HG03135 (cell line): ENCODE data around the gene NYAP2.

ENCODE experiments used
- ATAC-seq: cut with Tn5 transposase; IDR thresholded peaks from one replicate; pipeline ENCODE4 v1.9.1; 2021; ENCODE audit warnings: mild to moderate bottlenecking, moderate library complexity; ENCODE audit not compliant: unreplicated experiment

NYAP2 gene

GRCh38 chr2:225399504-225399903, at the start of gene NYAP2:
NYAP2 (plus strand) TSS chr2:225399710; CDS start chr2:225408881, 9,171 bp downstream.
- no peak for ATAC-seq

GRCh38 chr2:225353579-225354085, 45.9 kb upstream of the NYAP2 start:
- ATAC-seq: no peak

GRCh38 chr2:225354281-225354774, 45.2 kb upstream of the NYAP2 start:
- ATAC-seq: no peak

- ATAC-seq: no peak
These were observed 43.7 kb upstream of the NYAP2 start for GRCh38 chr2:225355788-225356187.

GRCh38 chr2:225366731-225367130, 32.8 kb upstream of the NYAP2 start:
- no peak for ATAC-seq

DNA sequence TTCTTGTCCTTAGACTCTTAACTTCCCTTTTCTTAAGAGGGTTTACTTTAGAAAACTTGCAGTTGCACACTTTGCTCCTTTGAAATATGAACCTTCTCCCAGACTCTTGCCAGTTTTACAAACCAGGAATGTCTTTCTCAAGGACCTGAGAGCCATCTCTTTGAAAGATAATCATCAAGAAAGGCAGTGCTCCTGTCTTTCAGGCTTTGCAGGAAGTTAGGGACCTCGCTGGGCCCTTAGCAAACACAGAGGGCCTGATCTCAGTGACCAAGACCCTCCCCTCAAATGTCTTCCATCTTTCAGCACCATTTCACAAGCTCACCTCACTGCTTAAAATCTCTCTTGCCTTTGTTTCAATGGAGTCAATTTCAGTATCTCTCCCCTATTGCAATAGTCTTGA, 32.0 kb upstream of the NYAP2 start:
- ATAC-seq: no peak

GRCh38 chr2:225378984-225379383, 20.5 kb upstream of the NYAP2 start:
- ATAC-seq: no peak

DNA sequence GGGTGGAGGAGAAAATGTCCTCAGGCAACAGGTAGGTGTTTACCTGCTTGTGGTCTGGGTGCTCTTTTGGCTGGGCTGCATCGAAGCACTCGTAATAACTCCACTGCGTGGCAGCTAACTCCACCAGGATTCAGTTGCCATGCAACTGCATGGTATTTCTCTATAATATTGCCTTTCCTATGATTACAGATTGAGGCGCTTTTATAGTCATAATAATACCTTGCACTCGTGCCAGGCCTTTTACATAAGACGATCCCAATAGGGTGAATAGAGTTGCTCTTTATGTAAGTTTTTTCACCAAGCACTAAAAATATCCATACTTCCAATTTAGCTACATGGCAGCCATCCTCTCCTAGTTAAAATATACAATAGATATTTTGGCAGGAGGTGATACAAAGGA, 19.7 kb upstream of the NYAP2 start:
- ATAC-seq: no peak

DNA sequence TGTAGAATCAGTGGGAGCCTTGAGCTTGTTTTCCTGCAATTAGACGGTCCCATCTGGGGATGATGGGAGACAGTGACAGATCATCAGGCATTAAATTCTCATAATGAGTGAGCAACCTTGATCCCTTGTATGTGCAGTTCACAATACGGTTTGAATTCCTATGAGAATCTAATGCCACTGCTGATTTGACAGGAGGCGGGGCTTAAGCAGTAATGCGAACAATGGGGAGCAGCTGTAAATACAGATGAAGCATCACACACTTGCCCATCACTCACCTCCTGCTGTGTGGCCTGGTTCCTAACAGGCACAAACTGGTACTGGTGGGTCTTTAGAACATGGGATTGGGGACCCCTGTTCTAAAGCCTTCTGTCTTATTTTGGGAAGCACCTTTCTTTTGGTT, 17.9 kb upstream of the NYAP2 start:
- no peak for ATAC-seq

- no peak for ATAC-seq
These were observed 1.1 kb upstream of the NYAP2 start for GRCh38 chr2:225398372-225398771.

GRCh38 chr2:225400060-225400511, 576 bp downstream of the NYAP2 start:
- no peak for ATAC-seq

DNA sequence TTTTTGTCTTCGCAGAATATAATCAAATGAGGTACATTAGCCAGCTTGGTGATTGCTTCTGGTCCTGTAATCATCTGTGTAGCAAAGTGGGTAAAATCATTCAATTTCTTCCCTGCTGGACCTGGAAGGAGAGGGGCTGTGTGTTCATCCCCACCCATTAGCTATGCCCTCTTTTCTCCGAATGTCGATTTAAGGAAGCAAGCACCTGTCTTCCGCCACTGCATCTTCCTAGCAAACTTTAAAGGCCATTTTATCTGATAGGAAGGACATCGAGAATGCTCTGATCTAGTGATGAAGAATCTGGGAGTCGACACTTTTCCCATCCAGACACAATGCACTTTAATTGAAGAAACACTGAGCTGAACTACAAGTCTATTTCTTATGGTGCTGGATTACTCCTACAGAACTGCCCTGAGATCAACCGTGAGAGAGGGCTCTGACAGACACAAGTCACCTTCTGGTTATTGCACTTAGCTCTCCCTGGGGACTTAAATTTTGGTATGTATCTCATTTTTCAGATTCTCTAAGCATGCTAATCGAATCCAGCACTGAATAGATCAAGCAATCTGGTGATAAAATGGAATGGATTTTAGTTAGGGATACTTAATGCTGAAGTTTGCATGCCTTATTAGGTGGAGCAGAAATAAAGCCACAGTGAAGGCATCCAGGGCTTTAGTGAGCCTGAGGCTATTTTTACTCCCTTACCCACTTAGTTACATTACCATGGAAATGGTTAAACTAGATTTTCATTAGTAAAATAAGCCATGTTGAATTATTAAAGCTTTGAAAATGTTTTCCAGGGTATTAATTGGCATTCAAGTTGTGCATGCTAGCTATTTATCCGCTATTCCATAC, 1.3 kb downstream of the NYAP2 start:
- no peak for ATAC-seq

DNA sequence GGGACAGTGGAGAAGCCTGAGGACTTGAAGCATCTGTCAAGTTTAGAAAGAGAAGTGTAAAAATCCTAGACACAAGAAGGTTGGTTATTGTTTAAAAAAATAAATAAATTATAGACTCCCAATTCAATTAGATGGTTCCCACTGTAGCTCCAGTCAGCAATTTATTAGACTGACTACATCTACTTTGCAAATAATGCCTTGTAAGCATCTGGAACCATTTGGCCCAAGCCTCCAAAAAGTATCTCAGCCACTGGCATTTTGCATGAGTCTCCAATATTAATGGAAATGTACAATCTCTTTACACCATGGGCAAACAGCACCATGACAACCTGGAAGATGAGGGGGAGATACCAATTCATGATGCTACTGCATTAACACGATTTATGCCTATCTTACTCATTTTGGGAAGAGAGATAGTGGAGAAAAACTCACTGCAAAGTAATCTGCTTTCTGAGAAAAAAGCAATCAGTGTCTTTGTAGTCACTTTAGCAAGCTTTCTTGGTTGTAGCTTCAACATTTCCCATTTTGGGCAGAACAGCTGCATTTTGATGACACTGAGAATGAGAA, 2.8 kb downstream of the NYAP2 start:
- ATAC-seq: no peak

DNA sequence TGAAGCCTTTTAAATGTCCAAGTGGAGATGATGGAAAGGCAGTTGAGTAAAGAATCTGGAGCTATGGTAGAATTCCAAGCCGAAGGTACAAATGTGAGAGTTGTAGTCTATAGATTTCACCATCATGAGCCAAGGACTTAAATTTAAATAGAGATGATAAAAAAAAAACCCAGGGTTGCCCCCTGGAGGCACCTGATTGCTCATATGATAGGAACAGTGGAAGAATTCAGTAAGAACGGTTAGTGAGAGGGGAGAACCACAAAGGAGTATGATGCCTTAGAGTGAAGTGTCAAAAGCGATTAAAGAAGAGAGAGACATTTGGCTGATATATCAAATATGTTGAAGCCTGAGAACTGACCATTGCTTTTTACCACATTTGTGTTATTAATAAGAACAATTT, 11.9 kb downstream of the NYAP2 start:
- ATAC-seq: no peak

- ATAC-seq: no peak
These were observed 14.3 kb downstream of the NYAP2 start for GRCh38 chr2:225413786-225414185.

- ATAC-seq: no peak
These were observed 15.4 kb downstream of the NYAP2 start for GRCh38 chr2:225414902-225415301.

DNA sequence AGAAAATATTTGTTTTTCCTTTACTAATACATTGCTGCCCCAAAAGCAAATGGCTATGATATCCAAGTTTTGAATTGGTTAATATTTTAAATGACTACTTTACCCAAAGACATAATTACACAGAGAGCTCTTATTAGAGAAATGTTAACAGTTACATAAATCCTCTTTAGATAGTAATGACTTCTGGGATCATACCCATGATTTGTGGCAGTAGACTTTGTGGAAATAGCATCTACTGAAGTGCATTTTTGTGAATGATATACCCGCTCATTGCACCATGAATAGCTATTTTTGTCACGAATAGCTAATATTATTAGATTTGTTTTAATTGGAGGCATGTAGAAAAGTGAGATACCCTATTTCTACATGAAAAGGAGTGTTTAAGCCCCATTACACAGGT, 15.8 kb downstream of the NYAP2 start:
- no peak for ATAC-seq

- ATAC-seq: no peak
These were observed 16.3 kb downstream of the NYAP2 start for GRCh38 chr2:225415792-225416191.

DNA sequence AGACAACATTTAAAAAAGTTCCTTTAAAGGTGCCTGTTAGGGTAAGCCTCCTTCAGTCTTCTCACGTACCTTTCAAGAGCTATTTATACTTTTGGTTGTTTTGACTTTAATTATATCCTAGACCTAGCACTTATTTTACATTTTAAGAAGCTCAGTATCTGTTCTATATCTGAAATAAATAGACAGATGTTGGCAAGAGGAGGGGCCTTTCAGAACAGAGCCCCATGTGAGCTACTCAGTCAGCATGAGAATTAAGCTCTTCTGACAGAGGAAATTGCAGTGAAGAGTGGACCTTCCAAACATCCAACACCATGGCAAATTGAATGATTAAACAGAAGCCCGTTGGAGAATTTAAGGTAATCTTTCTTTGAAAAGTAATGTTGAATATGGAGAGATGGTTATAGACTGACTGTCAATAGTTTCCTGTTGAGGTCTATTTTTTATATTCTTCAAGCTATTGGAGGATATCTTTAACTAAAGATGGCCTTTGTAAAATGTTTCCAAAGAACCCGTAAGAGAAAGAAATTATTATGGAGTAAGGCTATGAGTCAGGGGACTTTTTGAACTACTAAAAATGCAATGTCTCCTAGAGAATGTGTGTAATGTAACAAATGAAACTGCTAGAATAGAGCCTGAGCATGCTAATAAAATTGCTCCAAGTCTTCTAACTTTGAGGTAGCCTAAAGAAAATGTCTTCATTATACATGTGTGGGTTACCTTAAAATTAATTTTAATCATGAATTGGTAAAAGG, 17.3 kb downstream of the NYAP2 start:
- ATAC-seq: no peak

DNA sequence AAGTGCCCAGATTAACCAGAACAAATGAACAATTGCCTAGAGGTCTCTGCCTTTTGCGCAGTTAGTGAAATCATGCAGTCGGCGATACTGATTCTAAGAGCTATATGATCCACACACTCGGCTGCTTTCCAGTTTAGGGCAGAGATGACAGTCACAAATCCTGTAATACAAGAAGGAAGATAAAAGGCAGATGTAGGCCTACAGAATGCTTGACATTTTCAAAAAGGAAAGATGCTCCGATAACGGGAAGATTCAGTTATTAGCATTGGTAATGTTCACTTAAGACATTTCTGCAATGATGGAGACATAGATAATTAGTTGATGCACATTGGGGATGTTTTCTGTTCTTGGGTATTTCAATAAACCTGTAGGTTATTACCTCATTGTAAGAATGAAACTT, 19.5 kb downstream of the NYAP2 start:
- ATAC-seq: no peak

DNA sequence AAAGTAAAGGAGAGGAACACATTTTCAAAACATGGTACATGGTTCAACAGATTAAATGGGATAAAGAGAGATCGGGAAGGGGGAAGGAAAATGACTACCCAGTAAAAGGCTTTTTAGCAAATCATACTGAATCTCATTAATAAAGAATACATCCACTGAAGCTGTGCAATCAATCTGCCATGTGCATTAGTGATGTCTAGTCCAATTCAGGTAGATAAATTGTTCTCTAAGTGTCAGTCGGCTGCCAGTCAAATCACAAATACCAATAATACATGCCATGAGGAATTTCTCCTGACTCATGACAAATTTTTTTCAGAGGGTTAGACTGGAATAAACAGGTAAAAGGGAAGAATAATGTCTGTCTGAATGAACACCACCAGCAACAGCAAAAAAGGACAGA, 22.6 kb downstream of the NYAP2 start:
- ATAC-seq: no peak
